Endothelial cell of umbilical vein (primary cell): ENCODE measurements around the gene CCDC172. TPM values are rescaled to one million over a fixed set of nuclear protein-coding genes. Genes with fewer than 3 reads are reported as not detected.

Experiments
- BruUV-seq: library from RNA; stranded (reverse); fragments of 400-500 nt; replicated peaks from 2 replicates; lab custom pipeline; 2021; lab: Mats Ljungman, UMichigan
- CTCF ChIA-PET: fragments of 300-600, 350-600 bp; sonication (Branson Sonifier 250); formaldehyde crosslinking; loops from one replicate; lab custom pipeline; 2021; ENCODE audit warnings: antibody characterized with exemption, inconsistent platforms; lab: Charles Lee
- POLR2A ChIA-PET: fragments of 300-600, 350-600 bp; sonication (Branson Sonifier 250); formaldehyde crosslinking; loops from one replicate; lab custom pipeline; 2021; ENCODE audit warnings: antibody characterized with exemption, inconsistent platforms; lab: Charles Lee
- DNase-seq: peaks from one replicate; pipeline ENCODE4 v3.0.0-alpha.2; 2011; ENCODE audit warnings: low read depth, low spot score
- FAIRE-seq: peaks from 2 replicates; lab custom pipeline; 2011; peaks lifted over from hg19 to GRCh38; lab: Jason Lieb, UNC
- H2AFZ ChIP-seq: 2 replicates; pipeline ENCODE4 v1.6.0; 2012; ENCODE audit warnings: low read depth, low read length, control low read depth, inconsistent platforms
- H3K27ac ChIP-seq: 2 replicates; pipeline ENCODE4 v1.5.1; 2011; ENCODE audit warnings: low read depth, mild to moderate bottlenecking, control low read depth, low read length, moderate library complexity; ENCODE audit not compliant: insufficient read depth
- H3K27me3 ChIP-seq, 2 experiments: 2 replicates each; pipeline versions ENCODE4 v1.6.0 to v1.6.1; 2011; ENCODE audit warnings: low read length in 2 of 2, mixed read lengths in 1 of 2; ENCODE audit not compliant: control insufficient read depth in 2 of 2, insufficient read depth in 2 of 2
- H3K36me3 ChIP-seq, 2 experiments: 2 replicates in 1 of 2; 3 replicates in 1 of 2; pipeline ENCODE4 v1.5.1; 2011; ENCODE audit warnings: low read length in 2 of 2, mild to moderate bottlenecking in 1 of 2, moderate library complexity in 1 of 2; ENCODE audit not compliant: control insufficient read depth in 2 of 2, insufficient read depth in 2 of 2; ENCODE audit errors: extremely low read depth in 1 of 2
- H3K4me1 ChIP-seq: 3 replicates; pipeline ENCODE4 v1.5.1; 2011; ENCODE audit warnings: mild to moderate bottlenecking, low read length; ENCODE audit not compliant: control insufficient read depth, insufficient read depth; ENCODE audit errors: extremely low read depth
- H3K4me2 ChIP-seq: 2 replicates; pipeline ENCODE4 v1.6.1; 2011; ENCODE audit warnings: low read length, control low read depth, mixed read lengths; ENCODE audit not compliant: insufficient read depth
- H3K4me3 ChIP-seq, 3 experiments: fragments of 200-600 bp in 1 of 3; sonication (generic), shearing (Covaris generic) in 1 of 3; replicated peaks in 1 of 3; 2 replicates each; pipeline ENCODE4 v1.5.1; 2011 to 2016; ENCODE audit warnings: control low read depth in 3 of 3, low read length in 3 of 3, mild to moderate bottlenecking in 2 of 3, inconsistent platforms in 1 of 3, low read depth in 1 of 3, moderate library complexity in 1 of 3; ENCODE audit not compliant: insufficient read depth in 1 of 3
- H3K79me2 ChIP-seq: 2 replicates; pipeline ENCODE4 v1.6.0; 2012; ENCODE audit warnings: low read length, inconsistent platforms; ENCODE audit not compliant: control insufficient read depth, insufficient read depth
- H3K9ac ChIP-seq: replicated peaks from 2 replicates; pipeline ENCODE3; 2011; ENCODE audit warnings: low read length, control low read depth; ENCODE audit not compliant: insufficient read depth; ENCODE audit errors: extremely low read depth
- H3K9me1 ChIP-seq: replicated peaks from 3 replicates; pipeline ENCODE4 v1.6.0; 2011; ENCODE audit warnings: mild to moderate bottlenecking, low read length; ENCODE audit not compliant: control insufficient read depth, insufficient read depth; ENCODE audit errors: extremely low read depth
- H3K9me3 ChIP-seq: replicated peaks from 2 replicates; pipeline ENCODE4 v1.5.1; 2012; ENCODE audit warnings: low read length, inconsistent platforms; ENCODE audit not compliant: control insufficient read depth, insufficient read depth
- H4K20me1 ChIP-seq: replicated peaks from 2 replicates; pipeline ENCODE3; 2011; ENCODE audit warnings: mild to moderate bottlenecking, low read length; ENCODE audit not compliant: control insufficient read depth, insufficient read depth; ENCODE audit errors: extremely low read depth
- EZH2 ChIP-seq: IDR thresholded peaks from 2 replicates; pipeline ENCODE4 v1.6.1; 2012; ENCODE audit warnings: borderline replicate concordance, low read depth, mild to moderate bottlenecking, moderate library complexity, low read length, inconsistent platforms; ENCODE audit not compliant: severe bottlenecking
- FOS ChIP-seq: IDR thresholded peaks from 2 replicates; pipeline ENCODE4 v1.6.1; 2011; ENCODE audit warnings: mild to moderate bottlenecking, low read length, moderate library complexity, borderline replicate concordance; ENCODE audit not compliant: insufficient read depth
- GATA2 ChIP-seq: IDR thresholded peaks from 2 replicates; pipeline ENCODE4 v1.7.0; 2011; ENCODE audit warnings: low read depth, mild to moderate bottlenecking, moderate library complexity, mixed read lengths, low read length; ENCODE audit not compliant: insufficient read length, insufficient read depth
- JUN ChIP-seq: IDR thresholded peaks from 2 replicates; pipeline ENCODE4 v1.6.1; 2011; ENCODE audit warnings: borderline replicate concordance, low read depth; ENCODE audit not compliant: insufficient read length, insufficient read depth
- MYC ChIP-seq: IDR thresholded peaks from one replicate; pipeline ENCODE4 v1.6.1; 2011; ENCODE audit warnings: mild to moderate bottlenecking, low read depth, low read length
- POLR2A ChIP-seq: IDR thresholded peaks from 2 replicates; pipeline ENCODE4 v1.6.1; 2012; ENCODE audit warnings: low read depth, mild to moderate bottlenecking, control low read depth, low read length
- POLR2AphosphoS5 ChIP-seq: IDR thresholded peaks from 2 replicates; pipeline ENCODE4 v1.6.1; 2012; ENCODE audit warnings: low read depth, mild to moderate bottlenecking, control low read depth, low read length, moderate library complexity; ENCODE audit not compliant: insufficient read depth
- dilution Hi-C: fragments of 300-500 bp; cut with MboI; formaldehyde crosslinking; loops from one replicate; pipeline ENCODE4 v1.15.0; 2019; ENCODE audit warnings: low sequenced_read_pairs; ENCODE audit not compliant: extremely low pct_ligation_motif_present
- intact Hi-C: fragments of 100-400 bp; cut with micrococcal nuclease; formaldehyde crosslinking; loops from one replicate; pipeline ENCODE4 v1.10.0; 2022
- polyA plus RNA-seq, 4 experiments: library from polyadenylated mRNA; depleted of rRNA in 3 of 4; stranded (reverse) in 3 of 4; unstranded in 1 of 4; fragments of >200 nt; gene quantifications; 2 replicates each; pipeline versions ENCODE4 v1.2.1 to v1.2.3, GENCODE V29; 2011 to 2012; ENCODE audit warnings: missing spikeins in 1 of 4
- total RNA-seq: library from RNA; stranded (reverse); gene quantifications from 2 replicates; pipeline ENCODE4 v1.2.3, GENCODE V29; 2021
- TF ChIP-seq, protein P1 (sequence below): IDR thresholded peaks from 2 replicates; pipeline ENCODE4 v1.6.1; 2011; ENCODE audit not compliant: insufficient read depth, insufficient read length

The CCDC172 gene
- total and polyA plus RNA-seq, 2 donors (not counting 3 experiments of a cell fraction or from before 2014, with no cell fraction given), result not detected

- no peaks in the 10 kb centered on the region for H3K9me3 ChIP-seq
- CTCF ChIA-PET, result no interaction called here
- no peak for FAIRE-seq
- no peak overlapping the region for H3K27ac ChIP-seq
- H3K79me2 ChIP-seq, result no peaks in the 10 kb centered on the region
- no TSS peak for BruUV-seq
- H4K20me1 ChIP-seq, result no peaks in the 10 kb centered on the region
- H3K9ac ChIP-seq, result no peak overlapping the region
- DNase-seq, result no peak
- no peak overlapping the region for H3K4me2 ChIP-seq
- H3K4me3 ChIP-seq, result no peak overlapping the region
- intact Hi-C loops, result no loop called here
- POLR2A ChIA-PET, result no interaction called here
- H3K9me1 ChIP-seq, result no peaks in the 10 kb centered on the region
- no peaks in the 10 kb centered on the region for H3K36me3 ChIP-seq
- no peaks in the 10 kb centered on the region for H3K4me1 ChIP-seq
- dilution Hi-C loops, result no loop called here
- no peak for TF ChIP-seq MYC
- TF ChIP-seq, protein P1, sequence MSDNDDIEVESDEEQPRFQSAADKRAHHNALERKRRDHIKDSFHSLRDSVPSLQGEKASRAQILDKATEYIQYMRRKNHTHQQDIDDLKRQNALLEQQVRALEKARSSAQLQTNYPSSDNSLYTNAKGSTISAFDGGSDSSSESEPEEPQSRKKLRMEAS, result no peak
- TF ChIP-seq POLR2AphosphoS5, result no peak
- TF ChIP-seq JUN, result no peak
- TF ChIP-seq FOS, result no peak
- TF ChIP-seq EZH2, result no peak
- no peak for TF ChIP-seq POLR2A
- no peak for TF ChIP-seq GATA2
- no peaks in the 10 kb centered on the region for H3K27me3 ChIP-seq
- H2AFZ ChIP-seq, result no peak overlapping the region
Observed at GRCh38 chr10:116298586-116298985, 25.7 kb upstream of the CCDC172 start.

DNA sequence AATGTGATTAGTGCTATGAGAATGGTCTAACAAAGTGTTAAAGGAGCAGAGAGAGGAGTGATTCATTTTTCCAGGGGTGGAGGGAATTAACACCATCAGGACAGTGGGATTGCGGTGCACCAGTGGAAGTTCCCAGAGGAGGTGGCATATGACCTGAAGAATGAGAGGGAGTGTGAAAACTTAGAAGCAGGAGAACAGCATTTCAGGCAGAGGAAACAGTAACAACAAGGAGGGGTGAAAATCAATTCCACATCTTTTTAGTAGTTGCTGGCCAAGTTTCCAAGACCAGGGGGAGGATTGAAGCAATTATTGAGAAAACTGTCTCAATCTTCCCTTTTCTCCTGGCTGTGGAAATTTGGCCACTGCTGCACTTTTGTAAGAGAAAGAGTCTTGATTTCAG, 23.7 kb upstream of the CCDC172 start:
- no peaks in the 10 kb centered on the region for H4K20me1 ChIP-seq
- no peaks in the 10 kb centered on the region for H3K27me3 ChIP-seq
- no peak for FAIRE-seq
- BruUV-seq, result no TSS peak
- ChIA-PET POLR2A (no interaction called here), CTCF (no interaction called here)
- H3K9me3 ChIP-seq, result no peaks in the 10 kb centered on the region
- no peaks in the 10 kb centered on the region for H3K79me2 ChIP-seq
- H3K4me3 ChIP-seq, result no peak overlapping the region
- H3K36me3 ChIP-seq, result no peaks in the 10 kb centered on the region
- no peak overlapping the region for H3K4me2 ChIP-seq
- H3K4me1 ChIP-seq, result no peaks in the 10 kb centered on the region
- no peaks in the 10 kb centered on the region for H3K9me1 ChIP-seq
- no peak for DNase-seq
- H3K27ac ChIP-seq, result no peak overlapping the region
- no peak overlapping the region for H3K9ac ChIP-seq
- dilution Hi-C loops, result no loop called here
- H2AFZ ChIP-seq, result no peak overlapping the region
- TF ChIP-seq POLR2AphosphoS5, result no peak
- intact Hi-C loops, result no loop called here
